ENCODE measurements around the gene PCCA.

The PCCA gene

DNA sequence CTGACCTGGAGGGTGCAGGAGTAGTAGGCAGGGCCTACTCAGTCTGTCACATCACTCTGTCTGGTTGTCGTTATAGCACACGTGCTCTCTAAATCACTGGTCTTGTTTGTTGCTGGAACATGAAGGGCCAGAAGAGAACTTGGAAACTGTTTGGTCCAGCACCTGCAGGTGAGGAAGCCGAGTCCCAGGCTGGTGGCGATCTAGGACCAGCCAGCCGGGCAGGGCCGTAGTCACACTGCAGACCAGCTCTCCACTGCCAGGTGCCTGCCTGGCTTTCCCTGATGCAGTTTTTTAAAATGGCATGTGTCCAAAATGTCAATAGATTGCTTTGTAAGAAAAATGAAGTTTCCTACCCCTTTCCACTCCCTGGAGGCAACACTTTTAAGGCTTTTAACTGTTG is 446.0 kb downstream of the PCCA start:
- H3K4me3 ChIP-seq (replicated peaks; ENCODE audit: low read depth, low read length) = no peak overlapping the region
- TF ChIP-seq CTCF (IDR thresholded peaks at IDR 0.05; ENCODE audit: low read depth, low read length, missing control alignments) = no peak
- DNase-seq (ENCODE audit: extremely low read depth, low read depth) = no peak

- no peak overlapping the region for H3K4me3 ChIP-seq (replicated peaks; ENCODE audit: low read depth, low read length)
- DNase-seq (ENCODE audit: extremely low read depth, low read depth) = no peak
- no peak for TF ChIP-seq CTCF (IDR thresholded peaks at IDR 0.05; ENCODE audit: low read depth, low read length, missing control alignments)
These were observed 446.7 kb downstream of the PCCA start for GRCh38 chr13:100535426-100536135.

DNA sequence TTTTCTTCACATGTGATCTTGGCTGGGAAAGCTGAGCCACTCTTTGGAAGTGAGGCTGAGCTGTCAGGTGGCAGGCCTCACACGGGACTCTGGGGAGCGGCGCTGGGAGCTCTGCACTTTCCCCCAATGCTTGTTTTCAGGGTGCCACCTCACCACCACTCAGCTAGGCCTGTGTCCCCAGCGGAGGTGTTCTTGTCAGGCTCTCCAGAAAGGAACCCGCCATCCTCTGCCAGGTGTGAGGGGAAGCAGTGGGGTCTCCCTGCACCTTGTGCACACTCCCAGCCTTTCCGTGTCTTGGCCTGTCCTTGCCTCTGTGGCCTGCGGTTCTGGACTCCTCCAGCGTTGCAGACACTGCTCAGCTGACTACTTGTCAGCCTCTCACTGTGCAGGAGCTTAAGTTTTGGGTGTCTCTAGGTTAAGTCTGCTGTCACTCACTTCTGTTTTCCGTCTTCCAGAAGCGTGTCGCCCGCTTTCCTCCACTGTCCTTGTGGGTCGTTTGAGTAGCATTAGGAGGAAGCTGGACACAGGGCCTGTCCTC is 447.8 kb downstream of the PCCA start:
- H3K4me3 ChIP-seq (replicated peaks; ENCODE audit: low read depth, low read length) = no peak overlapping the region
- no peak for TF ChIP-seq CTCF (IDR thresholded peaks at IDR 0.05; ENCODE audit: low read depth, low read length, missing control alignments)
- DNase-seq (ENCODE audit: extremely low read depth, low read depth) = no peak

GRCh38 chr13:100537486-100537885 is 448.6 kb downstream of the PCCA start:
- no peak for TF ChIP-seq CTCF (IDR thresholded peaks at IDR 0.05; ENCODE audit: low read depth, low read length, missing control alignments)
- DNase-seq (ENCODE audit: extremely low read depth, low read depth) = no peak
- no peak overlapping the region for H3K4me3 ChIP-seq (replicated peaks; ENCODE audit: low read depth, low read length)

DNA sequence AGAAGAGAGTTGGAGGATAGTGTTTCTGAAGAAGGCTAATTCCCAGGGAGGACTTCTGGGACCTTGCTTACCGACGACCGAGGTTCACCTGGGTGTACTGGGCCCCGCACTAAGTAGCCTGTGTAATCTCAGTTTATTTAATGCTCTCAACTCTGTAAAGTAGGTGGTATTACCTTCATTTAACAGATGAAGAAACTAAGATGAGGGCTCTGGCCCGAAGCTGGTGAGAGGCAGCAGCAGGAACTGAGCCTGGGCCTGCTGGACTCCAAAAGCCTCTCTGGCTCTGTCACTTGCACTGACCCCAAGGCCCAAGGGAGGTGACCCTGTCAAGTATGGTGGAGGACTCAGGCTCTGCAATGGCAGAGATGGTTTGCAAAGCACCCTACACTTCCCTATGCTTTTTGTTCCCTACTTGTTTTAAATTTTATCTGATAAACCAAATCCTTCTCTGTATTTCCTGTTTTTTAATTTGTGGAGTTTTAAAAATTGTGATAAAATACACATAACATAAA is 449.1 kb downstream of the PCCA start:
- no peak overlapping the region for H3K4me3 ChIP-seq (replicated peaks; ENCODE audit: low read depth, low read length)
- TF ChIP-seq CTCF (IDR thresholded peaks at IDR 0.05; ENCODE audit: low read depth, low read length, missing control alignments) = no peak
- no peak for DNase-seq (ENCODE audit: extremely low read depth, low read depth)

- H3K4me3 ChIP-seq (replicated peaks; ENCODE audit: low read depth, low read length) = no peak overlapping the region
- TF ChIP-seq CTCF (IDR thresholded peaks at IDR 0.05; ENCODE audit: low read depth, low read length, missing control alignments) = no peak
- DNase-seq (ENCODE audit: extremely low read depth, low read depth) = no peak
These were observed 451.7 kb downstream of the PCCA start for GRCh38 chr13:100540621-100541020.
